DND-41 (cell line): Measurements from ENCODE around the gene NOL4L.

Experiments used
- EZH2 ChIP-seq: IDR thresholded peaks from 3 replicates; pipeline ENCODE4 v1.6.1; 2012; ENCODE audit warnings: borderline replicate concordance, low read depth, mild to moderate bottlenecking, moderate library complexity, low read length, inconsistent platforms; ENCODE audit not compliant: severe bottlenecking
- TF ChIP-seq, protein P1 (sequence below): IDR thresholded peaks from 2 replicates; pipeline ENCODE4 v1.5.1; 2012; ENCODE audit warnings: borderline replicate concordance, low read length, moderate library complexity, mild to moderate bottlenecking; ENCODE audit not compliant: poor library complexity, severe bottlenecking; ENCODE audit errors: extremely low read depth

DNA sequence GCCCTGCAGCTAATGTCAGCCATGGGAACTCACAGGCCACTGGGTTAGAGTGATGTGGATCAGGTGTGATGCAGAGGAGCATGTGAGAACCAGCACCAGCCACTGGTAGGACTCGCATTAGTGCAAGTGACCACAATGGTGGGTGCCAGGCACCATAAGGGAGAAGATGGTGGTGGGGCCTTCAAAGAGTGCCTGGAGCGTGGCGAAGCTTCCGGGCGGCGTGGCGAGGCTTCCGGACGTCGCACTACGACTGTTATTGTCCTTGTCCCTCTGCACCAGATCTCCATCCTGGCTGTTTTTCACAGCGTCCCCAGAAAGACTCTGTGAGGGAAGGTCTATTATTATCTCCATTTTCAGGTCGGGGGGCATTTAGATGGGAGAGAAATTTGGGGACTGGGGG lies 44.7 kb upstream of the NOL4L start:
- TF ChIP-seq, protein P1, sequence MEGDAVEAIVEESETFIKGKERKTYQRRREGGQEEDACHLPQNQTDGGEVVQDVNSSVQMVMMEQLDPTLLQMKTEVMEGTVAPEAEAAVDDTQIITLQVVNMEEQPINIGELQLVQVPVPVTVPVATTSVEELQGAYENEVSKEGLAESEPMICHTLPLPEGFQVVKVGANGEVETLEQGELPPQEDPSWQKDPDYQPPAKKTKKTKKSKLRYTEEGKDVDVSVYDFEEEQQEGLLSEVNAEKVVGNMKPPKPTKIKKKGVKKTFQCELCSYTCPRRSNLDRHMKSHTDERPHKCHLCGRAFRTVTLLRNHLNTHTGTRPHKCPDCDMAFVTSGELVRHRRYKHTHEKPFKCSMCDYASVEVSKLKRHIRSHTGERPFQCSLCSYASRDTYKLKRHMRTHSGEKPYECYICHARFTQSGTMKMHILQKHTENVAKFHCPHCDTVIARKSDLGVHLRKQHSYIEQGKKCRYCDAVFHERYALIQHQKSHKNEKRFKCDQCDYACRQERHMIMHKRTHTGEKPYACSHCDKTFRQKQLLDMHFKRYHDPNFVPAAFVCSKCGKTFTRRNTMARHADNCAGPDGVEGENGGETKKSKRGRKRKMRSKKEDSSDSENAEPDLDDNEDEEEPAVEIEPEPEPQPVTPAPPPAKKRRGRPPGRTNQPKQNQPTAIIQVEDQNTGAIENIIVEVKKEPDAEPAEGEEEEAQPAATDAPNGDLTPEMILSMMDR = no peak
- no peak for TF ChIP-seq EZH2
